ENCODE results near the gene IRF5.
"Not testable (repeated sequence)": the region's sequence is repeated elsewhere in the genome, so short reads cannot be mapped to it uniquely, and the experiment has no call there.

The IRF5 gene

DNA sequence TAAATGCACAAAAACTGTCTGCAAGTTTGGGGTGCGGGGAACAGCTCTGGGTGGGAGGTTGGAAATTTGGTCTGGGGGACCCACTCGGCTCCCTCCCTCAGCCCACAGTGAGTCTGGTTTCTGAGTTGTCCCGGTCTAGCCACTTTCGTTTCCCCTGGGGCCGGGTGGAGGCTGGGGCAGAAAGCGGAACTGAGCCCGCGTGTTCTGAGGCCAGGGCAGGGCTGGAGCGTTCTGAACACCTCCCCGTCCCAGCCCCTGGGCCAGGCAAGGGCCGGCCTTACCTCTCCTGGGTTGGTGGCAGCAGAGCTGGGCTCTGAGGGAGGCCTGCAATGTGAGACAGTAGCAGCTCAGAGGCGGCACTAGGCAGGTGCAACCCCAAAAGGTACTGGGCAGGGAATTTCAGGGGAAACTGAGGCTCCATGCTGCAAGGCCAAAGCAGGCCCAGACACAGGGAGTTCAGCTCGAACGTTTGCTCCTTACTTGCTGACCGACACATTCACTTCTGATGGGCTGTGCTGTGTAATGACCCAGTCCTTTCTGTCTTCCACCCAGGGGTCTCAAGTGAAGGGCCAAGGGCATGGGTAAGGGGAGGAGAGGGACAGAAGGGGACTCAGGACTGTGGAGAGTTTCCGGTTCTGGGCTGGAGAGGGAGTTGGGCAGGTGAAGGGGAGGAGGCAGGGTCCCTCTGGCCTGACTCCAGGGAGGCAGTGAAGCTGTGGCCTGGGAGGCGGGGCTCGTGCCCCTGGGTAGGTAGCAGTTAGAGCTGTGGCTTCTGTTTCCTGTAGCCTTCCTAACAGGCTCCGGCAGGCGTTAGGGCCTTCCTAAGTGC is 3.0 kb downstream of the IRF5 start:
- DNase-seq, result no peak

DNA sequence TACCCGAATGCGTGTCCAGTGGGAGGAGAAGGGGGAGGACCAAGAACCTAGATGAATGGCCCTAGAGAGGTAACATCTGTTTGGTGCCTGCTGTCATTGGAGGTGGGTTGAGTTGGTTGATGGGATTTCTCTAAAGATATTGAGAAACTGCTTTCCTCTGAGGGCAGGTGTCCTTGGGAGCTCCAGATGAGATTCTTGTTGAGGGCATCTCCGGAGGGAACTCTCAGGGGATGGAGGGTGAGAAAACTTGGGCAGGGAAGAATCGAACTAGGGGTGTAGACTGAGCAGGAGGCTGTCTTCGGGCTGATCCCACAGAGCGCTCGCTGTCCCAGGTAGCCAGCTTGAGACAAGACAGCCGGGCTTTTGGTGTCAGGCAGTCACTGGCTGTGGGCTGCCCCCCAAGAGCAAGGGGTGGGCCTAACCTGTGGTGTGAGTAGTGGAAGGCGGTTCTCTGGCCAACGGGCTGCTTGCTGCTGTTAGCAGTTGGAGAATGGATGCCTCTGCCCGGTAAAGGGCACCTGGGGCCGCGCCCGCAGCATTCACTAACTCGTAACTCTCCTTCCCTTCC is 3.7 kb downstream of the IRF5 start:
- DNase-seq, result no peak

DNA sequence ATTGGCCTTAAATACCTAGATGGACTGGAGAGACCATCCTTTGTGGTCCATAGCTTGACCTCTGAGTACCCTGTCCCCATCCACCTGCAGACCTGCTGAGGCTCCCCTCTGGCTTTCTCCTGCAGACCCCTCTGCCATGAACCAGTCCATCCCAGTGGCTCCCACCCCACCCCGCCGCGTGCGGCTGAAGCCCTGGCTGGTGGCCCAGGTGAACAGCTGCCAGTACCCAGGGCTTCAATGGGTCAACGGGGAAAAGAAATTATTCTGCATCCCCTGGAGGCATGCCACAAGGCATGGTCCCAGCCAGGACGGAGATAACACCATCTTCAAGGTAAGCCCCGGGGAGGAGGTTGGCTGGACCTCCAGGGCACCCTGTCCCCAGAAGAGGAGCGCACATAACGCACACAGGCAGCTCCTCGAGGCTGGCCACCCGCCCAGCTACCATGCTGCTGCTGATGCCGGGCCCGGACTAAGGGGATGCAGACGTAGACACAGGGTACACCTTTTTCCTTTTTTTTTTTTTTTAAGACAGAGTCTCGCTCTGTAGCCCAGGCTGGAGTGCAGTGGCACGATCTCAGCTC is 4.3 kb downstream of the IRF5 start:
- DNase-seq, result no peak

DNA sequence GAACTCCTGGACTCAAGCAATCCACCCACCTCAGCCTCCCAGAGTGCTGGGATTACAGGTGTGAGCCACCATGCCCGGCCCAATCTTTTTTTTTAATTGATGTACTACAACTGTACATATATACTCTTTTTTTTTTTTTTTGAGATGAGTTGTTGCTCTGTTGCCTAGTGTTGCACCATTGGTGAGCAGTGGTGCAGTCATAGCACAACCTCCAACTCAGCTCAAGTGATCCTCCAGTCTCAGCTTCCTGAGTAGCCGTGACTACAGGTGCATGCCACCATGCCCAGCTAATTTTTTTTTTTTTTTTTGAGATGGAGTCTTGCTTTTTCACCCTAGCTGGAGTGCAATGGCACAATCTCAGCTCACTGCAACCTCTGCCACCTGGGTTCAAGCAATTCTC is 5.5 kb downstream of the IRF5 start:
- not testable (repeated sequence) for DNase-seq

DNA sequence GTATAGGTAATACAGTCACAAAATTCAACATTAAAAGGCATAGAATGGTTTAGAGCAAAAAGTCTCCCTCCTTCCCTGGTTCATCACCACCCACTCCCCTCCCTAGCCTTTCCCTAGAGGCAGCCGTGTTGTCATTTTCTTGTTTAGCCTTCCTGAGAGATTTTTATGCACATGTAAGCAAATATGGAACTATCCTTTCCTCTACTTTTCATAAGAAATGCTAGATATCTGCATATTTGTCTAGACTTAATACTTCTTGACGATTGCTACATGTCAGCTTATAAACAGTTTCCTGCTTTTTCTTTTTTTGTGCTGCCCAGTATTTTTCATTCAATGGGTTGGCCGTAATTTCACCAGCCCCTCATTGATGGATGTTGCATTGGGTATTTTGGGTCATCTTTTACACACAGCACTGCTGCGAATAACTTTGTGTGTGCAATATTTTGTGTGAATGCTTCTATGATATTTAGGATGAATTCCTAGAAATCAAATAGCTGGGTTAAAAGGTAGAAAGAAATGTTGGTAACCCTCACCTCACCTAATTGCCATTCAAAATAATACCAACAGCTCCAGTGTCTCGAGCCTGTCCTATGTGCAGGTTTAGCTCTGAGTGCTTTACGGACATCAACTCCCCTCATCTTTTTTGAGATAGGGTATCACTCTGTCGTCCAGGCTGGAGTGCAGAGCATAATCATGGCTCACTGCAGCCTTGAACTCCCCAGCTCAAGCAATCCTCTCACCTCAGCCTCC is 6.9 kb downstream of the IRF5 start:
- no peak for DNase-seq

DNA sequence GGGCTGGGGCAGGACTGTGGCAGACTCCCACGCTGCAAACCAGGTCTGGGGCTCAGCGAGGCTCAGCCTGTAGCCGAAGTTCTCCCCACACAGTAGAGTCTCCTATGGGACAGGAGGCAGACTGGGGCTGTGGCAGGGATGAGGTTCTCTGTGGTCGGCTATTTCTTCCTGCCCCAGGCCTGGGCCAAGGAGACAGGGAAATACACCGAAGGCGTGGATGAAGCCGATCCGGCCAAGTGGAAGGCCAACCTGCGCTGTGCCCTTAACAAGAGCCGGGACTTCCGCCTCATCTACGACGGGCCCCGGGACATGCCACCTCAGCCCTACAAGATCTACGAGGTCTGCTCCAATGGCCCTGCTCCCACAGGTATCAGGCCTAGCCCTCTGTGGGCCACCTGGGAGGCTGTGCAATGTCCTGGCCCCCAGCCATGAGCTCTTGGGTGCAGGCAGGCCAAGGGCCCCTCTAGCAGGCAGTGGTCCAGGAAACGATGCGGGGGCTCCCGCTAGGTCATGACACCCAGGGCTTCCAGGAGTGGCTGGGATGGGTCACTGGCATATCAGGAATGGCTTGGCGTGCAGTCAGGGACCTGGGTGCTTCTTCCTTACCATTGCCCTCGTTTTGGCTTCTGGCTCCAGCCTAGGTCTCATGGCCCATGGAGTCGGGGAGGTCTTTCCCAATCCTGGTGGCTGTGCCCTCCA is 8.1 kb downstream of the IRF5 start:
- no peak for DNase-seq

DNA sequence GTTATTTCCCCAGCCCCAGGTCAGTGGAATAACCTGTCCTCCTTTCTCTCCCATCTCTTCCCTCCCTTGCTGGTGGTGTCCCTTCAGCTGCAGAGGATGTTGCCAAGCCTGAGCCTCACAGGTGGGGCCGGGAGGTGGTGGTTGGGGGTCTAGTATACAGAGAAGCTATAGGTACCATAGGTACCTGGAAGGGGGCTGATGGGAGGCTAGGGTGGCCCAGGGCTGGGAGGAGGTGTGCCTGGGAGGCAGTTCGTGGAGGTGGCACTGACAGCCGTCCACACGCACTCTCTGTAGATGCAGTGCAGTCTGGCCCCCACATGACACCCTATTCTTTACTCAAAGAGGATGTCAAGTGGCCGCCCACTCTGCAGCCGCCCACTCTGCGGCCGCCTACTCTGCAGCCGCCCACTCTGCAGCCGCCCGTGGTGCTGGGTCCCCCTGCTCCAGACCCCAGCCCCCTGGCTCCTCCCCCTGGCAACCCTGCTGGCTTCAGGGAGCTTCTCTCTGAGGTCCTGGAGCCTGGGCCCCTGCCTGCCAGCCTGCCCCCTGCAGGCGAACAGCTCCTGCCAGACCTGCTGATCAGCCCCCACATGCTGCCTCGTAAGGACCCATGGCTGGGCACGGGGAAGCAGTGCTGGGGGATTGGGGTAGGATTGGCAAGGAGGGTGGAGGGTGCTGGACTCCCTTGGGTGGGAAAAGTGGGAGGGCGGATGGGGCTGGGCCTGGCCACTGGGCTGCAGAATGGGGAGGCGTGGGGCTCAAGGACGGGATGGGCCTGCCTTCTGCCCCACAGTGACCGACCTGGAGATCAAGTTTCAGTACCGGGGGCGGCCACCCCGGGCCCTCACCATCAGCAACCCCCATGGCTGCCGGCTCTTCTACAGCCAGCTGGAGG is 9.5 kb downstream of the IRF5 start:
- DNase-seq, result no peak

DNA sequence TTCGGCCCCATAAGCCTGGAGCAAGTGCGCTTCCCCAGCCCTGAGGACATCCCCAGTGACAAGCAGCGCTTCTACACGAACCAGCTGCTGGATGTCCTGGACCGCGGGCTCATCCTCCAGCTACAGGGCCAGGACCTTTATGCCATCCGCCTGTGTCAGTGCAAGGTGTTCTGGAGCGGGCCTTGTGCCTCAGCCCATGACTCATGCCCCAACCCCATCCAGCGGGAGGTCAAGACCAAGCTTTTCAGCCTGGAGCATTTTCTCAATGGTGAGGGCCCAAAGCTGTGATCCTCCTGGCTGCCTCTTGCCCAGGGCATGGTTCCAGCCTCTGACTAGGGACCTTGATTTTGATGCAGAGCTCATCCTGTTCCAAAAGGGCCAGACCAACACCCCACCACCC is 10.1 kb downstream of the IRF5 start:
- no peak for DNase-seq

DNA sequence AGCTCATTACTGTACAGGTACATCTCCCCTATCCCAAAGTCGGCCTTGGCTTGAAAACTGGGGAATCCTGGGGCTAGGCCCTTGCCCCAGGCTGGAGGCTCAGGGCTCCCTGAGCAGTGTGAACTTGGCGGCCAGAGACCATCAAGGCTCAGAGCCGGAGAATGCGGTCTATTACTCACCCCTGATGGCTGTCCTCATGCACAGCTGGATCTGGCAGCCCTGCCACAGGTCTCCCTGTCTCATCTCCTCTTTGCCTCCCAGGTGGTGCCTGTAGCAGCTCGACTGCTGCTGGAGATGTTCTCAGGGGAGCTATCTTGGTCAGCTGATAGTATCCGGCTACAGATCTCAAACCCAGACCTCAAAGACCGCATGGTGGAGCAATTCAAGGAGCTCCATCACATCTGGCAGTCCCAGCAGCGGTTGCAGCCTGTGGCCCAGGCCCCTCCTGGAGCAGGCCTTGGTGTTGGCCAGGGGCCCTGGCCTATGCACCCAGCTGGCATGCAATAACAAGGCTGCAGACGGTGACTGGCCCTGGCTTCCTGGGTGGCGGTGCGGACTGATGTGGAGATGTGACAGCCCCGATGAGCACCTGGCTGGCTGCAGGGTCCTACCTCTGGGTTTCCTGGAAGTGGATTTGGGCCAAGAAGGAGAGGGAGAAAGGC is 10.7 kb downstream of the IRF5 start:
- DNase-seq, result no peak

DNA sequence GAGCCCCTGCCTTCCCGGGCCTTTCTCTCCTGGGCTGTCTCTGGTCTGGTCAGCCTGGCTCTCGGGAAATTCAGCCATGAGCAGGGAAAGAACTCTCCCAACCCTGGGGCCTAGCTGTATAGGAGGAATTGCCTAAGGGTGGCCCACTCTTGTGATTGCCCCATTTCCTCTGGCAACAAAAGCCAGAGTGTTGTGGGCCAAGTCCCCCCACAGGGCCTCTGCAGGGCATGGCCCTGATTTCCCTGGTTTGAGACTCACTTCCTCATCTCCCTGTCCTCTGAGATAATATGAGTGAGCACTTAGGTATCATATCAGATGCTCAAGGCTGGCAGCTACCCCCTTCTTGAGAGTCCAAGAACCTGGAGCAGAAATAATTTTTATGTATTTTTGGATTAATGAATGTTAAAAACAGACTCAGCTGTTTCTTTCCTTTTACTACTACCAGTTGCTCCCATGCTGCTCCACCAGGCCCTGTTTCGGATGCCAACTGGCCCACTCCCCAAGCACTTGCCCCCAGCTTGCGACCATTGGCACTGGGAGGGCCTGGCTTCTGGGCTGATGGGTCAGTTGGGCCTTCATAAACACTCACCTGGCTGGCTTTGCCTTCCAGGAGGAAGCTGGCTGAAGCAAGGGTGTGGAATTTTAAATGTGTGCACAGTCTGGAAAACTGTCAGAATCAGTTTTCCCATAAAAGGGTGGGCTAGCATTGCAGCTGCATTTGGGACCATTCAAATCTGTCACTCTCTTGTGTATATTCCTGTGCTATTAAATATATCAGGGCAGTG is 11.4 kb downstream of the IRF5 start:
- DNase-seq, result no peak

DNA sequence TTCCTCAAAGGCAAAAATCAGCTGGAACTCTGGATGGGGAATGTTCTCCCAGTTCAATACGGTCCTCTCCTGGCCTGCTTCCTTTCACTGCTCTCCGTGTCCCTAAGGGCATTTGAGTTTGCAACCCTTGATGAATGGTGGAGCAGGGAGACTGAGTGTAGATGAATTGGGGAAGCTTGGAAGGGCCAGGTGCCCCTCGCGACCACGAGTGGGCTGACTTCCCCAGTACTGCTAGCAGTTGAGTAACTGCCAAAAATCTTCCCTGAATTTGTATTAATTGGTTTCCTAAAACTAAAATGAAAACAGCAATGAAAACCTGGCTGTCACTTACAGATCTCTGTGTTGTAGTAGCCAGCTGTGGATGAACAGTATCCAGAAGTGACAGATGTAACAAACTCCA is 13.6 kb downstream of the IRF5 start:
- no peak for DNase-seq

DNA sequence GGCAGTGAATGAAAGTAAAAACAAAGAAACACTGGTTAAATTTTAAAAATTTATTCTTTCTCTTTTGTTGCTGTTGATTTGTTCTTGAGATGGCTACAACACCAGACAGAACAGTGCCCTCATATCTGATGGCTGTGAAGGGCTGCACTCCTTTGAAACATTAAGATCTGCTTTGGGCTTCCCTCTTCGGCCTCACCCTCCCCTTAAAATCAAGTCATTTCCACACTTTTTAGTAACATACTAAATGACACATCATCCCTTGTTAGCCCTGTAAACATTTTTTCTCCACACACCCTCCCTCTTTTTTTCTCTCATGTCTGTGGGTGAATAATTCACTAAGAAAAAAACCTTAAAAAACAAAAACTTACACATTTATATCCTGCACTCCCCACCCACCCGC is 16.4 kb downstream of the IRF5 start:
- no peak for DNase-seq

DNA sequence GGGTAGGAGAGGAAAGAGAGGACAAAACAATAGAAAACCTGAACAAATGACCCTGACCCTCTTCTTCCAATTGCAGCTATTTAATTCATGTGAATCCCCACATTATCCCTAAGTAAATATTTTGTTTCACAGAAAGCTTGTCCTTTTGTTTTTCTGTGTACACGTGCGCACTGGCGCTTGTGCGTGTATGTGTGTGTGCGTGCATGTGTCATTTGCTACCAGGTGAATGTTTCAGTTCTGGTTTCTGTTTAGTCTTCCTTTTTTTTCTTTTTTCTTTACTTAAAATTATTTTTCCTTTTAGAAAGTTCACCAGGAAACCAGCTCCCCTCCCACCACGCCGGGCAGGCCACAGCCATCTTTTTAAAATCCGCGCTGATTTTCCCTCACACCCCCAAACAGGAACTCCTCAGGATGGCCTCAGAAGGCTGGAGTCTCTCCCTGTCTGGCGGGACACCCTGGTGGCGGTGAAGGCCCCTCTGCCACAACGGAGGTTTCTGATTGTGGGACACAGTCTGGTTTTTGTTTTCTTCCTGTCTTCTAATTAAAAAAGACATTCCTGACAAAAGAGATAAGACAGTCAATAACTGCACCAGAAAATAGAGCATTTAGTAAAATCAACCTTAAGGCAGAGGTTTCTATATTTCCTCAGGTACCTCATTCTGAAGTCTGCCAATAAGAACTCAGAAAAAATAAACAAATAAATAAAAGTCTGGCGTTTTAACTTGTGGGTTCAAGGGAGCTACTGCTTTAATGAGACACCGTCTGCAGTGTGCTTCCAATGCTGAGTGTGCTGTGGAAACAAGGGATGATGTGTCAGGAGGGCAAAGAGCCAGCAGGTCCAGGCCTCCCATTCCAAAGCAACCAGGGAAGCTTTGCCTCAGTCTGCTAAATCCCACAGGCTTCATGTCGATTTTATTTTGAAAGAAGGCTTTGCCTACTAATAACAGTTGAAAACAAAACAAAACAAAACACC is 17.4 kb downstream of the IRF5 start:
- DNase-seq, result peak; percentile 48

DNA sequence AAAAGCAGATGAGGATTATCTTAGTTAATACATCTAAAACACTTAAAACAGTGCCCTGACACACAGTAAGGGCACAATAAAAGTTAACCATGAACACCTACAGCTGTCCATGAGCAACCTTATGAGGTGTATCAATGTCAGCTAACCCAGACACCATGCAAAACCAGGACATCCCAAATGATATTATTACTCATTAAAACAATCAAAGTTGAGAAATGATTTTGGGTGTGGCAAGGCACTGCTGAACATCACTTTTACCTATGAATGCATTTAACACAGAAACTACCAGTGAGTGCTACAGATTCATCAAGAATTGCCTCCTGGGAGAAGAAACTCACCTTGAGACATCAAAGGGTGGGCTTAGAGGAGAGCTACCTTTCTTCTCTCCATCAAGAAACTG is 18.3 kb downstream of the IRF5 start:
- no peak for DNase-seq

DNA sequence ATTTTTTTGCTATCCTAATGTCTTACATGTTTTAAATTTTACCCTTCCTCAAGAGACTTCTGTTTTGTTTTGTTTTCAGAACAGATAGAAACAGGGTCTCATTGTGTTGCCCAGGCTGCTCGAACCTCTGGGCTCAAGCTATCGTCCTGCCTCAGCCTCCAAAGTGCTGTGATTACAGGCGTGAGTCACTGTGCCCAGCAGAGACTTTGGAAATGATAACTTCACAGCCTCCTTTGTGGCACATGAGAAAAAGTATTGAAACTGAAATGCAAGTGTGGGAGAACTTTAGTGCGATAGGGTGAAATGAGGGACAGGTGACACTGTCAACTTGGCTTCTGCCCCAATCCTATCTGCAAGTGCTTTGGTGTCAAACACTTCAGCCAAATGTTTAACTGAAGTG is 21.6 kb downstream of the IRF5 start:
- DNase-seq, result no peak

DNA sequence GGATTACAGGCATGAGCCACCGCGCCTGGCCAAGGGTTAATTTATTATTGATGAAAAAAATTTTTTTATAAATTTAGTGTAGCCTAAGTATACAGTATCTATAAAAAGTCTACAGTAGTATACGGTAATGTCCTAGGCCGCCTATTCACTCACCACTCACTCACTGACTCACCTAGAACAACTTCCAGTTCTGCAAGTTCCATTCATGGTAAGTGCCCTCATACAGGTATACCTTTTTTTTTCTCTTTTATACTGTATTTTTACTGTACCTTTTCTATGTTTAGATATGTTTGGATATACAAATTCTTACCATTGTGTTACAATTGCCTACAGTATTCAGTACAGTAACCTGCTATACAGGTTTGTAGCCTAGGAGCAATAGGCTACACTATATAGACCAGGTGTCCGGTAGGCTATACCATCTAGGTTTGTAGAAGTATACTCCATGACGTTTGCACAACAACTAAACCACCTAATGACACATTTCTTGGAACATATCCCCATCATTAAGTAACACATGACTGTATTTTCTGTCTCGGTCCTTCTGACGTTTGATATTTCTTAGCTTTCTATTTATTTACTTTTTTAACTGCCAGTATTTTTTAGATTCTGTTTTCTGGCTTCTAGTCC is 23.4 kb downstream of the IRF5 start:
- no peak for DNase-seq

DNA sequence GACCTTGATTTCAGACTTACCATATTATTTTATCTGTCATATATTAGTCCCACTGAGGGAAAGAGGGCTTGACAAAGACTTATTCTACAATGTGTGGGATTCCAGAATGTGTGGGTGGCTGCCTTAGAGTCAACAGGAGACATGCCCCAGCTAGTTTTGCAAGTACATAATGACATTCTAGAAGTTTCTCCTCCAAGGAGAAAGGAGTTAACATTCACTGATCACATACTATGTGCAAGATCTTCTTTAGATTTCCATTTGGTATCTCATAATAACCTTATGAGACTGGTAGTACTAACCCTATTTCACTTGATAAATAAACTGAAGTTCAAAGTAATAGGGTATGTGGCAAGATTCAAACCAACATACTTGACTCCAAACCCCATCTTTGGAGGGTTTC is 25.2 kb downstream of the IRF5 start:
- DNase-seq, result no peak

DNA sequence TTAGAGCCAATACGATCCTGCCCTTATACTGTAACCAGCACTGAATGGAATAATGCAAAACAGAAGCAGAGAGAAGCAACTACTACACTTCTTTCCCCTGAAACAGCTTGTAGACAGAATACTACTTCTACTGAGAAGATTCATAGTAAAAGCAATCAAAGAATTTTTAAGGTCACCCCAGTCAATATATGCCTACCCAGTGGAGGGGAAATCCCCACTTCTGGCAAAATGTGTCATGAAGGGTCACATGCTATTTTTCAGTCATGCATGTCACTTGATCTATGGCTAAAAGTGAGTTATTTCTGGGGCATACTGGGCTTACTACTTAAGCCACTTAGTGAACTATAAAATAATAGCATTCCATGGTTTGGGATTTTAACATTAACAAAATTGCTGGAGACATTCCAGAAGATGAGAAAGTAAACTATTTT is 25.6 kb downstream of the IRF5 start:
- DNase-seq, result no peak

DNA sequence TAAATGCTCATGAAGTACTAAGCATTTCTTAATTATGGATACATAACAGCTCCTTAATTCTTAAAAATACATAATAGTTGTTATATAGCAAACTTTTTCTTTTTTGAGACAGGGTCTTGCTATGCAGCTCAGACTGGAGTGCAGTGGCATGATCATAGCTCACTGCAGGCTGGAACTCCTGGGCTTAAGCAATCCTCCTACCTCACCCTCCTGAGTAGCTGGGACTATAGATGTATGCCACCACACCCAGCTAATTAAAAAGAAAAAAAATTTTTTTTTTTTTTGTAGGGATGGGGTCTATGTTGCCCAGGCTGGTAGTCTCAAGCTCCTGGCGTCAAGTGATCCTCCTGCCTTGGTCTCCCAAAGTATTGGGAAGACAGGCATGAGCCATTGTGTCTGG is 30.9 kb downstream of the IRF5 start:
- no peak for DNase-seq
